ENCODE results near the gene AIFM2. TPM values are rescaled to one million over a fixed set of nuclear protein-coding genes. Genes with fewer than 3 reads are reported as not detected.

The AIFM2 gene
- total and polyA plus RNA-seq, 5 donors = 8.5 to 14.0 (median 10.1) TPM

- no peak for DNase-seq
- WGBS = 88% methylated on average over 6 of the region's 6 CpGs
- no peak for ATAC-seq
- intact Hi-C loops (cut with DNase I) = no loop called here
- no peaks in the 10 kb centered on the region for H3K9me3 ChIP-seq (ENCODE audit: control insufficient read depth, low read length)
- H3K4me1 ChIP-seq (ENCODE audit: control insufficient read depth, insufficient read depth, low read length) = no peaks in the 10 kb centered on the region
- H3K4me3 ChIP-seq (ENCODE audit: low read length) = no peak overlapping the region
- no peaks in the 10 kb centered on the region for H3K27me3 ChIP-seq (ENCODE audit: control insufficient read depth, insufficient read depth)
- no peak overlapping the region for H3K27ac ChIP-seq (ENCODE audit: low read length)
Measured at GRCh38 chr10:70120417-70120816, 12.2 kb downstream of the AIFM2 start.

- DNase-seq = no peak
- ATAC-seq = no peak
Measured at GRCh38 chr10:70119623-70120022, 13.0 kb downstream of the AIFM2 start.

GRCh38 chr10:70119197-70119596 lies 13.4 kb downstream of the AIFM2 start:
- intact Hi-C loops (cut with DNase I) = no loop called here
- H3K27ac ChIP-seq (ENCODE audit: low read length) = no peak overlapping the region
- H3K27me3 ChIP-seq (ENCODE audit: control insufficient read depth, insufficient read depth) = no peaks in the 10 kb centered on the region
- DNase-seq (no peak), ATAC-seq (no peak)
- WGBS = 92% methylated on average over 7 of the region's 7 CpGs
- H3K4me1 ChIP-seq (ENCODE audit: control insufficient read depth, insufficient read depth, low read length) = no peaks in the 10 kb centered on the region
- no peak overlapping the region for H3K4me3 ChIP-seq (ENCODE audit: low read length)
- no peaks in the 10 kb centered on the region for H3K9me3 ChIP-seq (ENCODE audit: control insufficient read depth, low read length)

More at GRCh38 chr10:70119623-70120022, 13.0 kb downstream of the AIFM2 start:
- no peaks in the 10 kb centered on the region for H3K9me3 ChIP-seq (ENCODE audit: control insufficient read depth, low read length)
- no peak overlapping the region for H3K4me3 ChIP-seq (ENCODE audit: low read length)
- H3K4me1 ChIP-seq (ENCODE audit: control insufficient read depth, insufficient read depth, low read length) = no peaks in the 10 kb centered on the region
- H3K27me3 ChIP-seq (ENCODE audit: control insufficient read depth, insufficient read depth) = no peaks in the 10 kb centered on the region
- no peak overlapping the region for H3K27ac ChIP-seq (ENCODE audit: low read length)
- intact Hi-C loops (cut with DNase I) = no loop called here
- 76% methylated on average over 8 of the region's 8 CpGs for WGBS

DNA sequence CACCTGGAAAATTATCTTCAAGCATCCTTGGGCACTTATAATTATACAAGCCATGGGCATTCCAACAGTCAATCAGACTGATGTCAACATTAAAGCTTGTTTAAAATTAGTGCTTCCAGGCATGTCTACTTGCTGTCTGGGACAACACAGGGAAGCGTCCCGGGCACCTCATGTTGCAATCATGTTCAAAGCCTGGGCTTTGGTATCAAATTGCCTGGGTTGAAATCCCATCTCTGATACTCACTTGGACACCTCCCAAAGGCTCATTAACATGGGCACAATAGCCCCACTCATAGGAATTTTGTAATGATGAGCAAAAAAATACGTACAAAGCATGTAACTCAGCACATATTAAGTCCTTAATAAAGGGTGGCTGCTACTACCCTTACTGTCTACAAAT lies 14.4 kb downstream of the AIFM2 start:
- no peak overlapping the region for H3K27ac ChIP-seq (ENCODE audit: low read length)
- 81% methylated on average over 3 of the region's 3 CpGs for WGBS
- intact Hi-C loops (cut with DNase I) = no loop called here
- H3K27me3 ChIP-seq (ENCODE audit: control insufficient read depth, insufficient read depth) = no peaks in the 10 kb centered on the region
- H3K4me1 ChIP-seq (ENCODE audit: control insufficient read depth, insufficient read depth, low read length) = no peaks in the 10 kb centered on the region
- ATAC-seq (no peak), DNase-seq (no peak)
- H3K9me3 ChIP-seq (ENCODE audit: control insufficient read depth, low read length) = no peaks in the 10 kb centered on the region
- H3K4me3 ChIP-seq (ENCODE audit: low read length) = no peak overlapping the region

- DNase-seq = no peak
- intact Hi-C loops (cut with DNase I) = no loop called here
- no peaks in the 10 kb centered on the region for H3K27me3 ChIP-seq (ENCODE audit: control insufficient read depth, insufficient read depth)
- H3K9me3 ChIP-seq (ENCODE audit: control insufficient read depth, low read length) = no peaks in the 10 kb centered on the region
- H3K27ac ChIP-seq (ENCODE audit: low read length) = no peak overlapping the region
- WGBS = 79% methylated on average over 10 of the region's 10 CpGs
- no peaks in the 10 kb centered on the region for H3K4me1 ChIP-seq (ENCODE audit: control insufficient read depth, insufficient read depth, low read length)
- ATAC-seq = peak in 1 of 2 donors; percentile 34
- H3K4me3 ChIP-seq (ENCODE audit: low read length) = no peak overlapping the region
Measured at GRCh38 chr10:70117646-70118045, 15.0 kb downstream of the AIFM2 start.

DNA sequence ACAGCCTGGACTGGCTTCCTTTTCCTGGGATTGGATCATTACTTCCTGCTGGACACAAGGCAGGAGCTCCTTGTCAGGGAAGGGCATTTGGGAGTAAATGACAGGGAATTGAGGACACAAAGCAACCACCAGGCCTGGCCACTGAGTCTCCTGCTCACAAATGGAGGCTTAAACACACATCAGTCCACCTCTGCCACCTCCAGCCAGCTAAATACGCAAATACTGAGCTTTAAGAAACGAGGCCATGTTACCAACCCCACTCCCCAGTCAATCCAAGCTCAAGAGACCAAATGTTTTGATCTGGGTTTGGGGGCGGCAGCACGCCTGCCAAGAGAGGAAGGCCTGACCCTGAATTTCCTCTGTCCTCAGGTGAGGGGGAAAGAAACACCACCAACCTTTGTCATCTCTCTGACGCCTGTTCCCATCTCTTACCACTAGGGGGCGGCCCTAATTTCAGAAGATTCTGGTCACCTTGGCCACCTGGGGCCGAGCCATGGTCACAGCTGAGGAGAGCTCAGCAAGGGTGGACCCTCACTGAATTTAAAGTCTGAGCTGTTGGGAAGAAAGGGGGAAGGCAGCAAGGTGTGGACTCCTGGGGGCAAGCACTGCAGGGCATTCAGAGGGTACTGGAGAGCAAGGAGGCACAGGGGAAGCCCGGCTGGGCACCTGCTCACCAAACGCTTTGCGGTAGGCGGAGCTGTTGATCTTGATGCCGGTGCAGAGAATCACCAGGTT lies 16.5 kb downstream of the AIFM2 start:
- intact Hi-C loops (cut with DNase I) = no loop called here
- peak; percentile 12 to 47 for ATAC-seq
- no peaks in the 10 kb centered on the region for H3K9me3 ChIP-seq (ENCODE audit: control insufficient read depth, low read length)
- H3K27me3 ChIP-seq (ENCODE audit: control insufficient read depth, insufficient read depth) = no peaks in the 10 kb centered on the region
- DNase-seq = peak in 2 of 3 donors; percentile 41 to 74
- WGBS = 54% methylated on average over 12 of the region's 12 CpGs
- no peak overlapping the region for H3K27ac ChIP-seq (ENCODE audit: low read length)
- H3K4me3 ChIP-seq (ENCODE audit: low read length) = no peak overlapping the region
- no peaks in the 10 kb centered on the region for H3K4me1 ChIP-seq (ENCODE audit: control insufficient read depth, insufficient read depth, low read length)

- Histone ChIP-seq H3K4me3 (ENCODE audit: low read length) (no peak overlapping the region), H3K27ac (ENCODE audit: low read length) (no peak overlapping the region), H3K9me3 (ENCODE audit: control insufficient read depth, low read length) (no peaks in the 10 kb centered on the region), H3K27me3 (ENCODE audit: control insufficient read depth, insufficient read depth) (no peaks in the 10 kb centered on the region), H3K4me1 (ENCODE audit: control insufficient read depth, insufficient read depth, low read length) (no peaks in the 10 kb centered on the region)
- intact Hi-C loops (cut with DNase I) = no loop called here
- DNase-seq (no peak), ATAC-seq (no peak)
- 97% methylated on average over 15 of the region's 15 CpGs for WGBS
Measured at GRCh38 chr10:70114902-70115301, 17.7 kb downstream of the AIFM2 start.

DNA sequence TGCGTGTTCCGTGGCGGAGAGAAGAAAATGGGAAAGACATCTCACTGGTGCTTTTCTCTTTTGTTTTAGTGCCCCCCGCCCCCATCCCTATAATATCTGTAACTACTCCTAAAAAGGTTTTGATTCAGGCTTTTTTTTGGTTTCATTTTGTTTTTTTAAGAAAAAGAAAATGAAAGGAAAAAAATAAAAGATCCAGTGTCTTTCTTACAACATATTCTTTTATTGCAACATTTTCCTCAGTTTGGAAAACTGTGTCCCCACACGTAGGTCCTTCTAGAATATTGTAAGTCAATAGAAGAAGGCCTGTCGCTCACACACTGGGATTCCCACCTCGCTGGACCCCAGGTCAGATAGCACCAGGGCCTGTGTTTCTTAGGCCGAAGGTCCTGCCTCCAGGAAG lies 20.6 kb downstream of the AIFM2 start:
- Histone ChIP-seq H3K9me3 (ENCODE audit: control insufficient read depth, low read length) (no peaks in the 10 kb centered on the region), H3K4me1 (ENCODE audit: control insufficient read depth, insufficient read depth, low read length) (no peaks in the 10 kb centered on the region), H3K27ac (ENCODE audit: low read length) (no peak overlapping the region), H3K4me3 (ENCODE audit: low read length) (no peak overlapping the region), H3K27me3 (ENCODE audit: control insufficient read depth, insufficient read depth) (no peaks in the 10 kb centered on the region)
- WGBS = 89% methylated on average over 8 of the region's 8 CpGs
- intact Hi-C loops (cut with DNase I) = no loop called here
- DNase-seq = no peak
- ATAC-seq = no peak

DNA sequence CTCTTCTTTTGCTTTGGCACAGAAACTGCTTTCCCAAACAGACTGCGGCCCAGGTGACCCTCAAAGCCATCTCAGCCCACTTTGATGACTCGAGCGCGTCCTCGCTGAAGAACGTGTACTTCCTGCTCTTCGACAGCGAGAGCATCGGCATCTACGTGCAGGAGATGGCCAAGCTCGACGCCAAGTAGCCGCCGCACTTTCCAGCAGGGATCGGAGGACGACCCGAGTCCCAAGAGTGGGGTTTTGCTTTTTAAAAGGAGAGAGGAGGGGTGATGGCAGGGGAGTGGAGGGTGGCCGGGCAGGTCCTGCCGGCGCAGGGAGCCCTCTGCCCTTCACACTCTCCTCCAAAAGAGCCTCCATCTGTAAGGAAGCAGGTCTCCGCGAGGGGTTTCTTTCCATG lies 21.1 kb downstream of the AIFM2 start:
- Histone ChIP-seq H3K9me3 (ENCODE audit: control insufficient read depth, low read length) (no peaks in the 10 kb centered on the region), H3K4me1 (ENCODE audit: control insufficient read depth, insufficient read depth, low read length) (no peaks in the 10 kb centered on the region), H3K4me3 (ENCODE audit: low read length) (no peak overlapping the region), H3K27me3 (ENCODE audit: control insufficient read depth, insufficient read depth) (no peaks in the 10 kb centered on the region), H3K27ac (ENCODE audit: low read length) (no peak overlapping the region)
- ATAC-seq (no peak), DNase-seq (no peak)
- WGBS = 93% methylated on average over 22 of the region's 22 CpGs
- intact Hi-C loops (cut with DNase I) = no loop called here

DNA sequence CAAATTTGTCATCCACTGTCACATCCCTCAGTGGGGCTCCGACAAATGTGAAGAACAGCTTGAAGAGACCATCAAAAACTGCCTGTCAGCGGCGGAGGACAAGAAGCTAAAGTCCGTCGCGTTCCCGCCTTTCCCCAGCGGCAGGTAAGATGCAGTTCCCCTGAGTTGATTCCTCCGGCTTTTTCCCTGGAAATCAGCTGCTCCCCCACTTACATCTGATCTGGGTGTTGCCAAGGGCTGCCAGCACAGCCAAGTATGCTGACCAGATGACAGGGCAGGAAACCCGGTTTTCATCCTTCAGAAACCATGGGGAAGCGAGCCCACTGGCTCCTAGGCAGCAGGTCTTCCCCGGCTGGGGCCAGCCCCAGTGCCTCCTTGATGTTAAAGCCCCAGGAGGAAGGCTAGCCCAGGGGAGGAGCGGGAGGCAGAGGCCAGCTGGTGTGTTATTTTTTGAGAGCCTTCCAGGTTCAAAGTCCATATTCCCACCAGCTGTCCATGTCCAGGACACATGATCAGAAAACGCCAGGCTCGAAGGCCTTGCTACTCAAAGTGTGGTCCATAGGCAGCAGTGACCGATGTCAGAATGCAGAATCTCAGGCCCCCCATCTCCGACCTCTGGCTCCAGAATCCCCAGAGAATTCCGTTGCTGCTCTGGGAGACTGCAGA lies 23.4 kb downstream of the AIFM2 start:
- H3K27me3 ChIP-seq (ENCODE audit: control insufficient read depth, insufficient read depth) = no peaks in the 10 kb centered on the region
- H3K27ac ChIP-seq (ENCODE audit: low read length) = no peak overlapping the region
- DNase-seq = no peak
- no peak for ATAC-seq
- WGBS = 88% methylated on average over 18 of the region's 18 CpGs
- intact Hi-C loops (cut with DNase I) = no loop called here
- no peaks in the 10 kb centered on the region for H3K9me3 ChIP-seq (ENCODE audit: control insufficient read depth, low read length)
- H3K4me3 ChIP-seq (ENCODE audit: low read length) = no peak overlapping the region
- H3K4me1 ChIP-seq (ENCODE audit: control insufficient read depth, insufficient read depth, low read length) = no peaks in the 10 kb centered on the region

DNA sequence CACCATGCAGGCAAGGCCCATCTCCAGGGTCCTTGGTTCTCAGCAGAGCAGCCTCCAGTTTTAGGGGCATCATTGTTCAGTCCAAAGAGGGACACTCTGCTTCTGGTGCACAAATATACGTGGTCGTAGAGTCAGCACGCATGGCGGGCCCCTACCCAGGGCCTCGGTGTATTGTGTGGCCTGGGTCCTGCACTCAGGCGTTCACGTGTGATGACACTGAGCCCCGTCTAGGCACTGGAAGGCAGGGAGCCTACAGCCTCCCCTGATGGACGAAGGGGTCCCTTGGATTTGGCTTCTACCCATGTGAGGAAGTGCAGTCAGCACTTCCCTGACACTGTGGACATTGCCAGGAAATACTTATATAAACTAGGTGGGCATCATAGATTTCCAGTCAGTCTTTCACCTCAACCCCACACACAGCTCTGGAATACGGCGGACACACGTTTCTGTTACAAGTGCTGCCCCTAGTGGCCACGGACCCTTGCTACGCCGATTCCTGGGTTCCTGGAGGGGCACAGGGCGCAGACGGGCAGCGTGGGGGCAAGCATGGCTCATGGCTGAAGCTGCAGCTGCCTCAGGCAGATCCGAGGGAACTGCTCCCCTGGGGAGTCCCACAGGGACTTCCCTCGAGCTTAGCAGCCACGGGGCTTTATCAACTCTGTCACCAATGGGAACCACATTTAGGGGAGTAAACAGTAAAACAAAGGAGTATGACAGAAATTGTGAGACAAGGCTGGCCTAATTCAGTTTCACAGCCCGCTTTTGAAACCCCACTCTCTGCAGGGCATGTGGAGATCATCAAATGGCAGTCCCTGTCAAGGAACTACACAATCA lies 25.4 kb downstream of the AIFM2 start:
- H3K4me3 ChIP-seq (ENCODE audit: low read length) = no peak overlapping the region
- H3K9me3 ChIP-seq (ENCODE audit: control insufficient read depth, low read length) = no peaks in the 10 kb centered on the region
- no peaks in the 10 kb centered on the region for H3K27me3 ChIP-seq (ENCODE audit: control insufficient read depth, insufficient read depth)
- WGBS = 70% methylated on average over 22 of the region's 22 CpGs
- ATAC-seq = no peak
- no peaks in the 10 kb centered on the region for H3K4me1 ChIP-seq (ENCODE audit: control insufficient read depth, insufficient read depth, low read length)
- no peak for DNase-seq
- no peak overlapping the region for H3K27ac ChIP-seq (ENCODE audit: low read length)
- intact Hi-C loops (cut with DNase I) = no loop called here
